Natural killer cell (primary cell): ENCODE results near the gene DHRS7C. TPM values are rescaled to one million over a fixed set of nuclear protein-coding genes. Genes with fewer than 3 reads are reported as not detected.

ENCODE experiments used
- ATAC-seq, 3 donors: fragments of 150-1000 bp in 2 of 3; fragments of 200-7000 bp in 1 of 3; cut with Tn5 transposase; 1 replicate in 1 of 3; 2 replicates in 2 of 3; pipeline ENCODE4 v1.10.0; 2021; ENCODE audit warnings: mild to moderate bottlenecking in 2 of 3, moderate library complexity in 2 of 3
- DNase-seq, 2 donors: peaks; one replicate each; pipeline versions ENCODE4 v3.0.0 to v3.0.0-alpha.2; 2013 to 2021; ENCODE audit warnings: mixed read lengths in 1 of 2
- H3K27ac ChIP-seq: one replicate; pipeline ENCODE4 v1.5.1; 2013; ENCODE audit warnings: mild to moderate bottlenecking, low read length
- H3K27me3 ChIP-seq: one replicate; pipeline ENCODE4 v1.6.1; 2013; ENCODE audit warnings: low read length; ENCODE audit not compliant: control insufficient read depth, insufficient read depth
- H3K36me3 ChIP-seq: one replicate; pipeline ENCODE4 v1.6.1; 2013; ENCODE audit warnings: low read length; ENCODE audit not compliant: control insufficient read depth, insufficient read depth
- H3K4me1 ChIP-seq: one replicate; pipeline ENCODE4 v1.6.1; 2013; ENCODE audit warnings: low read length; ENCODE audit not compliant: control insufficient read depth, insufficient read depth
- H3K4me3 ChIP-seq: one replicate; pipeline ENCODE4 v1.5.1; 2013; ENCODE audit warnings: low read length
- H3K9me3 ChIP-seq: one replicate; pipeline ENCODE4 v1.6.1; 2013; ENCODE audit warnings: low read length; ENCODE audit not compliant: control insufficient read depth, insufficient read depth
- H3K27ac Mint-ChIP-seq, 2 donors: one replicate each; pipeline ENCODE4 v1.8.0; 2022; ENCODE audit warnings: mild to moderate bottlenecking in 2 of 2, mixed read lengths in 2 of 2, moderate library complexity in 1 of 2
- H3K27me3 Mint-ChIP-seq, 2 donors: one replicate each; pipeline ENCODE4 v1.8.0; 2022; ENCODE audit warnings: low read depth in 2 of 2, mixed read lengths in 2 of 2
- H3K36me3 Mint-ChIP-seq: one replicate; pipeline ENCODE4 v1.8.0; 2022; ENCODE audit warnings: mixed read lengths
- H3K4me1 Mint-ChIP-seq, 2 donors: one replicate each; pipeline ENCODE4 v1.8.0; 2022; ENCODE audit warnings: mixed read lengths in 2 of 2
- H3K4me3 Mint-ChIP-seq: one replicate; pipeline ENCODE4 v1.8.0; 2022; ENCODE audit warnings: mild to moderate bottlenecking, moderate library complexity, mixed read lengths
- H3K9me3 Mint-ChIP-seq, 2 donors: one replicate each; pipeline ENCODE4 v1.8.0; 2022; ENCODE audit warnings: mixed read lengths in 2 of 2
- CTCF ChIP-seq: fragments of 200-600 bp; IDR thresholded peaks from one replicate; pipeline ENCODE4 v1.8.0; 2022; ENCODE audit warnings: antibody characterized with exemption
- WGBS: methylation state at CpG from one replicate; pipeline ENCODE4 v1.1.7; 2013; ENCODE audit warnings: missing lambda C conversion rate; ENCODE audit not compliant: insufficient coverage; 5-methylcytosine and 5-hydroxymethylcytosine counted together
- intact Hi-C: fragments of 100-400 bp; cut with micrococcal nuclease; formaldehyde crosslinking; loops from one replicate; pipeline ENCODE4 v1.14.2; 2022
- total RNA-seq, 4 donors: library from RNA; stranded (reverse); fragments of 120-200 nt in 1 of 4; gene quantifications; one replicate each; pipeline versions ENCODE4 v1.2.3 to v1.2.4, GENCODE V29; 2013 to 2022

DHRS7C gene
- total RNA-seq, 3 donors from 2014 or later (not counting 1 experiment from before 2014, with no cell fraction given), result not detected

- intact Hi-C loops, result no loop called here
- Histone ChIP-seq H3K27ac (no peak overlapping the region), H3K36me3 (no peaks in the 10 kb centered on the region), H3K4me3 (no peak overlapping the region), H3K4me1 (no peaks in the 10 kb centered on the region), H3K9me3 (no peaks in the 10 kb centered on the region), H3K27me3 (no peaks in the 10 kb centered on the region)
- no peak for TF ChIP-seq CTCF
- Mint-ChIP-seq H3K27me3 (peaks cover 5 to 15% of the 10 kb centered on the region in 2 donors), H3K9me3 (no peaks in the 10 kb centered on the region), H3K36me3 (no peaks in the 10 kb centered on the region), H3K4me1 (no peaks in the 10 kb centered on the region), H3K4me3 (no peak overlapping the region), H3K27ac (no peak overlapping the region)
- no peak for DNase-seq
- WGBS, result 88% methylated on average over 11 of the region's 11 CpGs
- no peak for ATAC-seq
Observed at GRCh38 chr17:9811537-9811936, 20.1 kb upstream of the DHRS7C start.

- ATAC-seq (no peak), DNase-seq (no peak)
- Mint-ChIP-seq H3K9me3 (no peaks in the 10 kb centered on the region), H3K27me3 (peaks cover under 1 to 15% of the 10 kb centered on the region in 2 donors), H3K36me3 (no peaks in the 10 kb centered on the region), H3K27ac (no peak overlapping the region), H3K4me1 (no peaks in the 10 kb centered on the region), H3K4me3 (no peak overlapping the region)
- Histone ChIP-seq H3K27ac (no peak overlapping the region), H3K27me3 (no peaks in the 10 kb centered on the region), H3K9me3 (no peaks in the 10 kb centered on the region), H3K36me3 (no peaks in the 10 kb centered on the region), H3K4me1 (no peaks in the 10 kb centered on the region), H3K4me3 (no peak overlapping the region)
- intact Hi-C loops, result no loop called here
- WGBS, result 87% methylated on average over 5 of the region's 5 CpGs
- no peak for TF ChIP-seq CTCF
Observed at GRCh38 chr17:9811086-9811485, 19.7 kb upstream of the DHRS7C start.

- ATAC-seq (no peak), DNase-seq (no peak)
- no peaks in the 10 kb centered on the region for H3K36me3 ChIP-seq
- no peaks in the 10 kb centered on the region for H3K4me1 ChIP-seq
- 72% methylated on average over 2 of the region's 4 CpGs for WGBS
- no peak overlapping the region for H3K27ac ChIP-seq
- no peaks in the 10 kb centered on the region for H3K27me3 ChIP-seq
- Mint-ChIP-seq H3K9me3 (no peaks in the 10 kb centered on the region), H3K36me3 (no peaks in the 10 kb centered on the region), H3K4me3 (no peak overlapping the region), H3K4me1 (no peaks in the 10 kb centered on the region), H3K27ac (no peak overlapping the region), H3K27me3 (peaks cover 0 to 15% of the 10 kb centered on the region in 2 donors)
- H3K9me3 ChIP-seq, result no peaks in the 10 kb centered on the region
- no peak overlapping the region for H3K4me3 ChIP-seq
- intact Hi-C loops, result no loop called here
- TF ChIP-seq CTCF, result no peak
Observed at GRCh38 chr17:9810100-9810949, 18.9 kb upstream of the DHRS7C start.
